ENCODE measurements around the gene KCNMA1.
"Not testable (repeated sequence)": the region's sequence is repeated elsewhere in the genome, so short reads cannot be mapped to it uniquely, and the experiment has no call there.

The KCNMA1 gene

DNA sequence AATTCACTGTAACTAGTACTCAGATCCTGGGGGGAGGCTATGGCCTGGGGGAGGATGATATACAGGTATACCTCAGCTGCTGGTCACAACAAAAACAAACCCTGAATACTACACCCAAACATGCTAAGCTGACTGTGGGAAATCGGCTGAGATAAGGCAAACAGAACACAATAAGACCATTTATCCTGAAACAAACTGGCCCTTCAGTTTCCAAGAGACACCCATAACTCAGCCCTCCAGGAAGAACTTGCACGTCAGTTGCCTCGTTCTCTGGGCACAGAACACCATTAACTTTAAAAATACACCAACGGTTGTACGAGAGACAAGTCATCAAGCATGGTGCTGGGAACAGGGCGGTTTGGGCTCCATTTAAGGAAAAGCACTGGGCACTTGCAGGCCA lies 24.1 kb upstream of the KCNMA1 start:
- DNase-seq: no peak

DNA sequence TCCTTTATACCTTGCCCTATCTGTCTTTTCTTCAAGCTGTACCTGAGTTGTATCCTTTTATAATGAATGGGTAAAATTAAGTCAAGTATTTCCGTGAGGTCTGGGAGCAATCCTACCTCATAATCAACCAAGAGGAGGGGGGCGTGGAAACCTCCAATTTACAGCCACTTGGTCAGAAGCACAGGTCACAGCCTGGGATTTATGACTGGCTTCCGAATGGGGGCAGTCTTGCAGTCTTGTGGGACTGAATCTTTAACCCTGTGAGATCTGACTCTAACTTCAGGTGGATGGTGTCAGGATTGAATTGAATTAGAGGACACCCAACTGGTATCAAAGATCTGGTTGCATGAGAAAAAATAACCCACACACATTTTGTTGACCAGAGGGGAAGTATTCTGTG lies 23.5 kb upstream of the KCNMA1 start:
- DNase-seq: no peak

DNA sequence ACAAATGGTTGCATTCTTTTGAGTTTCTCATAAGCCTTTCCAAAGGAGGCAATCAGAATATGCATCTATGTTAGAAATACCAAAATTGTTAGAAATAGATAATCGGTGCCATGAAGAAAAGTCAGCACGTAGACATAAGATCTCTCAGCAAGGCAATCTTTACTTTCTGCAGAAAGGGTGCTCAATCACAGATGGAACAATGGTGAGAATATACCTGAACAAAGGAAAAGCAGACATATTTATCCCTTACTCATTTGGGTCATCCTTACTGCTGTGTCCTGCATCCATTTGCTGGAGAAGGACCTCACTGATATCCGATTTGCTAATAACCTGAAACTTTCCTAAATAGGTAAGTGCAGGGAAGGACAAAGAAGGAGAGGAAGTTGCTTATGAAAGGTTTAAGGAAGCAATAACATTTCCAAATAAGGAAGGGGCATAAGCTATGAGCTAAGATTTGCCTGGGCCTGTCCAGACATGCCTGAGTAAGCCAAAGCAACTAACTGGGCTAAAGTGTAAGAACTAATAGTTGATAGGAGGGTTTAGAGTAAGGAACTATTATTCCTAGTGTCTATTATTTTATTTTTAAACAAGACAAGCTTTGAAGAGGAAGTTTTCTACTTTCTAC lies 21.6 kb upstream of the KCNMA1 start:
- not testable (repeated sequence) for DNase-seq

DNA sequence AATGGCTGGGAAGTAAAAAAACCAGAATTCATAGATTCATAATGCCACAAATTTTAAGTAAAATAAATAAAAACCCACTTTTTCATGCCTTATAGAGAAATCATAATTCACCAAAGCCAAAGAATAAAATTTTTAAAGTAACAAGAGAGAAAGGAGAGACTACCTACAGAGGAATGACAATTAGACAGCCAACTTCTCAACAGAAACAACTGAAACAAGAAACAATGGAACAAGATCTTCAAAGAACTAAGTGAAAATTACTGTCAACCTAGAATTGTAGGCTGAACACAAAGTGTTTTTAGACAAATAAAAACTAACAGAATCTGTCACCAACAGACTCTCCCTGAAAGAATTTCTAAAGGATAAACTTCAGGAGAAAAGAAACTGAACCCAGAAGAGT lies 15.6 kb upstream of the KCNMA1 start:
- DNase-seq: no peak

DNA sequence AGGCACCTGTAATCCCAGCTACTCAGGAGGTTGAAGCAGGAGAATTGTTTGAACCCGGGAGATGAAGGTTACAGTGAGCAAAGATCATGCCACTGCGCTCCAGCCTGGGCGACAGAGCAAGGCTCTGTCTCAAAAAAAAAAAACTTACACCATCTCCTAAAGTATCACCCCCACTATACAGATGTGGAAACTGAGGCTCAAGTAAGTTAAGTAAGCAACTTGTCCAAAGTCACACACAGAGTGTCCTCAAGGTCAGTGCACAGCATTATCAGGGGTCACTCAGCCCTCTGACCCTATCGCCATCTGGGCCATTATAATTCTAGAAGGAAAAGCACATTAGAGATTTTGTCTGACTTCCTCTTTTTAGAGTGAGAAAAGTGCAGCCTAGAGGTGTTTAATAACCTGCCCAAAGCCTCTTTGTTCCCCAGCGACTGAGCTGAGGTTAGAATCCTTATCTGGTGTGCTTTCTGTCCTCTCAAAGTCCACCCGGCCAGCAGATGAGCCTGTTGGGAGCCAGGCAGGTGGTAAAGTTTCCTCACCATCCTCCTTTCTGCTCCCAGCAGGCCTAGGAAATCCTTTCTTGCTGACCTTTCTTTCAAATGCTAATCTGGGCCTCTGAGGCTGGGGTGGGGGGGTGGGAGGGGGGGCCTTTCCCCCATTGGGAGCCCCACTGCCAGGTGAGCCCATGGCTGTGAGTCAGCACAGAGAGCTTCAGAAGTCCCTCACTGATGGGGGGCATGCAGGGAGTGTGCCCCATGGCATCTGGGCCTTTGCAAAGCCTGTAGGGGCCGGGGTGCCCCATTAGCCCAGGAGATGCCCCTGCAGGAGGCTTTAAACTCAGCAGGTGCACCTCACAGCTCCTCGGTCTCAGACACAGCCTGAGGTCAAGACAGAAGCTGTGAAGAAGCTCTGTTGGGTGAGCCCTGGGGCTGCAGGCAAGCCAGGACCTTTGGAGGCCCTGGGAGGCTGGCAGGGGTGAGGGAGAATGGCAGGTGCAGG lies 12.0 kb upstream of the KCNMA1 start:
- no peak for DNase-seq

DNA sequence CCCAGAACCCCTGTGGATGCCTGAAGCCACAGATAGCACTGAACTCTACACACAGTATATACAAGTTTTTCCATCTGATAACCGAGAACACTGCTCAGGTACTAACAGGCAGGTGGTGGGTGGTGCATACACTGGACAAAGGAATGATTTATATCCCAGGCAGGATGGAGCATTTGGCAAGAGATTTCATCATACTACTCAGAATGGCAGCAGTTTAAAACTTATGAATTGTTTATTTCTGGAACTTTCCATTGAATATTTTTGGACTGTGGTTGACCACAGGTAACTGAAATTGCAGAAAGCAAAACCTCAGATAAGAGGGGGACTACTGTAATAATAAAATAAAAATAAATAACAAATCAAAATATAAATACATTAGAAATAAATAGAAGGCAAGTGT lies 10.9 kb upstream of the KCNMA1 start:
- no peak for DNase-seq

DNA sequence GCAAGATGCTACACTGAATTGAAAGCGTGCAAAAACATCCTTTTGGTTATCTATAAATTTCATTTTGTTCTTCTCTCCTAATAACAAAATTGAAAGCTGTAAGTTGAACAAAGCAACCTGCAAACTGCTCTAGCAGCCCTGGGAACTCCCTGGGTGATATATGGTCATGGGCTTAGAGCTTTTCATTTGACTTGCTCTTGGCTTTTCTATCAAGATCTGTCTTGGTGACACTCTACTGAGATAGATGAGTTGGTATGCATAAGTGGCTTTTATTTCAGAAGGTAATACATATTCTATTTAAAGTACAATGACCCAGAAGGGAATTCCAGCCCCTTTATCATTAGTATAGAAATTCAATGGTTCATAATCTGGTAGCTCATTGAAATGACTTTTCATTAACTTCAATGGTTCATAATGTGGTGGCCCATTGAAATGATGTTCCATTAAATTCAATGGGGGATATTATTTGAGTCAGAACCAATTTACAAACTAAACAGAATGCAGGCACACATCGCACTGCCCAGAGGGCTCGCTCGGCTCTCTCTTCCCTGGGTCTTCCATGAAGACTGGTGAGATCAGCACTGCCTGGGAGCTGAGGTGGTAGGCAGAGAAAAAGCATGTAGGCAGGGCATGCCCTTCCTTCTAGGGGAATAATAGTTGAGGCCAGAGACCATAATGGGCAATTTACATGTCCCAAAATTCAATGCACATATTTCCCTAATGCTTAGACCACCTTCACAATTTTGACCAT lies 10.1 kb upstream of the KCNMA1 start:
- no peak for DNase-seq

DNA sequence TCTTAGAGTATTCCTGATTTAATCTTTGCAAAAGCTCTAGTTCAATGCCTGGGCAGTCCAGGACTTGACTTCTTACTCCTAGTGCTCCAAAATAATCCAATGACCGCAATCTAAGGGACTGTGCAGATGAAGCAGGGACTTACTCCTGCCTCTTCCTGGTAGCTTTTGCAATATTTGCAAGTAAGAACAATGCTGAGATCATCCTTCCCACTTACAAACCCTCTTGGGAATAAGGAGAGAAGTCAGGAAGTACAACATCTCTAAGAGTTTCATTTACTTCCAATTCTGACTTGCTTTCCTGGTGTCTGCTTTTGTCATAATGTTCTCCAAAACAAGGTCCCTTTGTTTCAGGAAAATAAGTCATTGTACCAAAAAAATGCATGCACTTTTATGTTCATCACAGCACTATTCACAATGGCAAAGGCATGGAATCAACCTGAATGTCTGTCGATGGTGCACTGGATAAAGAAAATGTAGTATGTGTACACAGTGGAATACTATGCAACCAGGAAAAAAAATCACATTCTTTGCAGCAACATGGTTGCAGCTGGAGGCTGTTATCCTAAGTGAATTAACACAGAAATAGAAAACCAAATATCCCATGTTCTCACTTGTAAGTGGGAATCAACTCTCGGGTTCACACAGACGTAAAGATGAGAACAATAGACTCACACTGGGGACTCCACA lies 7.1 kb upstream of the KCNMA1 start:
- no peak for DNase-seq

DNA sequence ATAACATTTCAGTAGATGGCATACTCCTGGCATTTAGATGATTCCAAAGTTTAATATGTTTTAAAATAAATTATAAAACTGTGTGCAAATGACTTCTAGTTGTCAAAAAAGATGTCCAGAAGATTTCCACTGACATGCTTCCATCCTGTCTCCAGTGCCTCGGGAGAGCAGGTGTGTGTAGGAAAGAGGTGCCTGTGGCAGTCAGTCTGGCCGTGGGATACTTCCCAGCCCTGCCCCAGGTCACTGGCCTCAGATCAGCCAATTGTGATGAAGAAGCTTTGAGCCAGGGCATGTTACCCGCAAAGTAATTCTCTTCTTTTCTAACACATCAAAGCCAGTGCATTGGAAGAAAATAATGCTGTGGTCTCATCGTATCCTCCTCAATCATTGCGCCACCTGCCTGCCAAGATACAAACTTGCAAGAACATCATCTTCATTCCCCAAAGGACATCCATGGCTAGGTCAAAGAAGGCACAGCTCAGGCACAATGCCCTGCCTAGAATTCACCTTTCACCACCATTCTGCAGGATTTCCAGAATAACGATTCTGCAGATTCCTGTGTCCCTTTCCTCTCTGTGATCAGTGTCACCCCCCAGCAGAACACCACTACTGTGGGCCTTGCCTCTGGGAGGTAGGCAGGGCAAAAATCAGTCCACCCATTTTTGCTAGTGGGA lies 6.3 kb upstream of the KCNMA1 start:
- DNase-seq: no peak

DNA sequence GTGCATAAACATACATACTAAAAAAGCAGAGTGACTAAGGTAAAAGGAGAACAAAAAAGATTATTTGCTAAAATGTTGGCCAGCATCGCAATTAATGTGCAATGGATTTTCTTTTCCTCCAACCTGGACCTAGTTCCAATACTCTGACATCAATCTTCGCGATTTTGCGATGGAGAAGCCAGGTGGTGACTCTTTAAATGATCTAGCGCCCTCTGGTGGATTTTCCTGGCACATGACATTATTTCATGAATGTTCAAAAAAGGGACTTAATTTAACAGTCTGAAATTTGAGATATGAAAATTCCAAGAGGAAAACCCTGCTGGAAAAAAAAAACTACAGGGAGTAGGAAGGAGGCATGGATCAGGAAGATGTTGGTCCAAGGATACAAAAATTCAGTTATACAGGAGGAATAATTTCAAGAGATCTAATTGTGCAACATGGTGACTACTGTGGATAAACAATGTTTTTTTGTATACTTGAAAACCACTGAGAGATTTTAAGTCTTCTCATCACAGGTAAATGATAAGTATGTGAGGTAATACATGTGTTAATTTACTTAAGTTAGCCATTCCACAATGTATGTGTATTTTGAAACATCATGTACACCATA lies 4.3 kb upstream of the KCNMA1 start:
- peak; percentile 78 for DNase-seq

DNA sequence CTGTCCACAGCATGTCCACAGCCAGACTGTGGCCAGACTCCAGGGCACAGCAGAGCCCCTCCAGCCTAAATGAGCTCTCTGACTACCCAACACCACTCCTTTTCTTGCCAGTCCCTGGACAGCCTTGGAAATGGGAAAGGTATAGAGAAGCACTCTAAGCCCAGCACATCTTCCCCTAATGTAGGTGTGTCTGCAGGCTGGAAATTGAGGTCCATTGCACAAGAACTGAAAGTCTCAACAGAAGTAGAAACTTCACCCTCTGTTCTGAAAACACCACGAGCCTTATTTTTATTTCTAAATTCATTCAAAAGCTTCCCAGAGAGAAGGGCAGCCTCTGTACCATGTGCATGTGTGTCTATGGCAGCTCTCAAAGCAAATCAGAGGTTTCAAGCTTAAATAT lies 3.7 kb upstream of the KCNMA1 start:
- DNase-seq: no peak

DNA sequence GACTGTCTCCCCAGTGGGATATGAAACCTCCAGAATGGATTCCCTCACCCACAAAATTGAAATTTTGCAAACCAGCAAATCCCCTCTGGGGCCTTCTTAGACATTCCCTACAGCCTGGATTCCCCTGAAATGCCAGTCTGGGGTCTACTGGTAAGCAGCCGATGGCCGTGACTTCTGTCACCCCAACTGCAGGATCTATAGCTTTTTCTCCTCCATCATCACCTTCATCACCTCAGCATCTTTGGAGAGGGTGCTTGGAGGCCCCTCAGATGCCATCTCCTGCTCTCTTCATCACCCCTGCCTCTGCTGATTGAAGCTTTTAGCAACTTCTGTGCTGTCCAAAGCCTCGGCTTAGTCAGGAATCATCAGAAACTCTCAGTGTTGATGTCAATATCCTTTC lies 2.6 kb upstream of the KCNMA1 start:
- no peak for DNase-seq

DNA sequence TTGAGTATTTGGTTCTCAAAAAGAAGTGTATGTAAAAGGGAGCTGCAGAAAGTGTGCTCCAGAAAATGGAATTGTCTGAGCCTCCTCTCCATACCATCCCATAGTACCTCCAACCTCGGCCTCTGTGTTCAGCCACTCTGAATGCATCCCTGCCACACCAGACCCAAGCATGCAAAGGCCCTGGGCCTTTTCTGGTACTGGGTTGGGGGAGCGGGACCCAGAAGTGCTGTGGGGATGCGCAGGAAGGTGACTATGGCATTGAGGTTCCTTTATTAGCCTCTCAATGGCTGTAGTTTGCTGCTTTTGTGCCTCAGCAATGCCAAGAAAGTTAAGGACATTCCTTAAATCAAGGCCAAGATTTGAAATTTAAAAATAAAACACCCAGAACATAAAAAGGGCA lies 2.1 kb upstream of the KCNMA1 start:
- no peak for DNase-seq

DNA sequence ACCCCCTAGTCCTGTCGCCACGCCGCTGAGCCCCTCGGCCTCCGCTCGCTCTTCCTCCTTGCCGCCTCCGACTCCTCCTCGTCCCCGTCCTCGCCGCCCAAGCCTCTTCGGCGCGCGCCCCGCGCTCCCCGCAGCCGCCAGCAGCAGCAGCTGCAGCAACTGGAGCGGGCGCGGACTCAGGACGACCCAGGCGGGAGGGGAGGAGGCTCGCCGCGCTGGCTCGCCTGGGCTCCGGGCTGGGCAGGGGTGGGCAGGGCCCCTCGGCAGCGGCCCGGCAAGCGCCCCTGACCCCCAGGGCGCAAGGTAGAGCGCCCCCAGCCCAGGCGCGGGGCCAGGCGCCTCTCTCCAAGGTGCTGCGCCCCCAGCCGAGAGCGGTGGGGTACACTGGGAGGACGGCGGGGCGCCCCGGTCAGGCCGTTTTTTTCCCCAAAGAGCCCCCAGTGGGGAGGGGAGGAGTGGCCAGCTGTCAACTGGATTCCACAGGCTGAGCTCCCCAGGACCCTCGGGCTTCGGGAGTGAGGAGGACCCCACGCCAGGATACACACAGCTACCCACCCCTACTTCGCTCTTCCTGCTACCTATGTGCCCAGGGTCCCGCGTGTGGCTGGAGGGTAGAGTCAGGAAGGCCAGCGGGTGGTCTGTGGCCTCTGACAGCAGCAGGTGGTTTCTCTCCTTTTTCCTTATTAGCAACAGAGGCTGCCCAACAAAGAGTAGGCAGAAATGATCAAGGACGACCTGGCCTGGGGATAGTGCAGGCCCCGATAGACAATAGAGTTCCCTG lies 903 bp upstream of the KCNMA1 start:
- peak; percentile 74 for DNase-seq

DNA sequence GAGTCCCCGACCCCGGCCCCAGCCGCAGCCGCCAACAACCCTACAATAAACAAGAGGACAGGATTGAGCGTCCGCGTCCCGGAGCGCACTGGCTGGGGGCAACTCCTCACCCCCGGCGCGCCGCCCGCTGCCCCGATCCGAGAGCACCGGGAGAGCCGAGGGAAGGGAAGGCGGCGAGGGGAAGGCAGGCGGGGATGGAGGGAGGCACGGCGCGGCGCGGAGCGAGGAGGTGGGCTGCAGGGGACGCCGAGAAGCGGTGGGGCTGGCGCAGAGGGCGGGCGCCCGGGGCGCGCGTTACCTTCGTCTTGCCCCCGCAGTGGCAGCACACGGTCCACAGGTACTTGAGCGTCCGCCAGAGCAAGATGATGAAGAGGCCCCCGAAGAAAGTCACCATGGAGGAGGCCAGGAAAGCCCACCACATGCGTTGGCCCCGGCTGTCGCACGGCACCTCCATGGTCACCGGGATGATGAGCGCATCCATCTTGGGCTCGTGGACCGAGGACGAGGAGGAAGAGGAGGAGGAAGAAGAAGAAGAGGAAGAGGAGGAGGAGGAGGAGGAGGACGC lies 559 bp downstream of the KCNMA1 start:
- no peak for DNase-seq

DNA sequence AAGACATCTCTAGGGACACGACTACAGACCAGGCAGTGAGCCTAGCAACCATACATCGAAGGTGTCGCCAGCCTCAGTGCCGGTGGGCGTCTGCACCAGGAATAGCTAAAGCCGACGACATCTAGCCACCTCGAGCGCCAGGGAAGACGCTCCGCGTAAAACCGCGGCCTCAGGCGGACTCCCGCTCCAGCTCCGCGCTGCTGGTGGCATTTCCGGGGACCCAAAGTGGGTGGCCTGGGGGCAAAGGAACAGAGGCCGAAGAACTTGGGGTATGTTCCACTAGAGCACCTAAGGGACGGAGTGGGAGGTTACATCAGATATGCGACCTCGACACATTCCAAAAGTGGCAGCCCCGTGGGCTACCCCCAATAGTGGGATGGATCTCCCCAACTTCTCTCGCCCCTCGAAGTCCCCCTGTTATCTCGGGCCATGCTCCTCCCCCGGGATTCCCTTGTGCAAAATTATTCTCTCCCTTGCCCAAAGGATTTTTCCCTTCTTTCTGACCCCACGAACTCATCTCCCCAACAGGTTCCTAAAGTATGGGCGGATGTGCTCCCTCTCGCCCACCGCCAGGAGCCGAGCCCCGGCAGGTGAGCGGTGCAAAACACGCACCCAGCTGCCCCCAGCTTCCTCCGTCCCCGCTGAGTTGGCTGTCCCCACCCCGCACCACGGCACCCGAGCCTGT lies 1.2 kb downstream of the KCNMA1 start:
- DNase-seq: no peak

DNA sequence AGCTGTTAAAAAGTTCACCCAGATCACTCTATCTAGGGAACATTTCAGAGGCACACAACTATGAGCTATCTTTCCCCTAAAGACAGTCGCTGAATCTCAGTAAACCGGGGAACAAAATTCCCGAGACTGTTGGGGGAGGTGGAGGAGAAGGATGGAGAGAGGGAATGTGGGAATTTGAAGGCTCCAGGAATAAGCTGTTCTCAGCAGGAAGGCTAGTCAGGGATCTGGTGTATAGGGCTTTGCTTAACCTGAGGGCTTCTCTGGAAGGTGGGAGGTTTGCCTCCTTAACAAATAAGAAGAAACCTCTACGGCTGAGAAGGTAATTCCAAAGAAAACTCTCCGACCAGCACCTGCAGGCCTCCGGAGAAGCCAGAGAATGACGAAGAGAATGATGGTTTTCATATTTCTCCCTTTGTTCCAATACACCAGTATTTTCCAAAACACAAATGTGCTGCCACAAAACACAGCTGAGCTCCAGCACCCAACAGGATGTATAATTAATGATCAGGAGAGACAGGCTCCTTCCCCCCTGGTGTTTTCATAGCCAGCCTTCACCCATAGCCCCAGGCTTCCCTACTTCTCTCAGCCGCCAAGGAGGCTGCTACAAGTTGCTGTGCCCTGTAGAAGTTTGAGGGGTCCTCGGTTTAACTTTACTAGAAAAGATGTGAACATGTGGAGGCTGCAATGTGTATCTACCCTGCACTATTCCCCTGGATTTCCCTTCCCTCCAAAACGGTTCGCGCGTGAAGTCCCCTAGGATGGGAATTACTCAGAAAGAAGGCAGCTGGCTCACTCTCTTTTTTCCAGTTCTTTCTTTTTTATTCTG lies 2.0 kb downstream of the KCNMA1 start:
- DNase-seq: no peak

DNA sequence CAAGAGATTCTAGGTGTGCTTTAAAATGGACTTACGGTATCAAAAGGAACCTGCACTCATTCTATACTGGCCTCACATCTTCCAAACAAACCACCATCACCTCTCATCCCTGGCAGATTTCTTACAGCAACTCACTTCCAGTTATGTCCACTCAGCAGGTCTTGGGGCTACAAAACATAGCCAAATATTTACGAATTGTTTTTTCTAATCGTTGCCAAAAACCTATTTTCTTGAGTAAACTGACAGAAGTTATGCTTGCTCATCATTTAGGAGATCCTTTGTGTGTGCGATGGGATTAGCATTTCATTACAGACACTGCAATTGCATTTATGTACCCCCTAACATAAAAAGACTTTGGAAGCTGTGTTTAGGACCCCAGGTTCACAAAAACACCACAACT lies 2.7 kb downstream of the KCNMA1 start:
- no peak for DNase-seq

DNA sequence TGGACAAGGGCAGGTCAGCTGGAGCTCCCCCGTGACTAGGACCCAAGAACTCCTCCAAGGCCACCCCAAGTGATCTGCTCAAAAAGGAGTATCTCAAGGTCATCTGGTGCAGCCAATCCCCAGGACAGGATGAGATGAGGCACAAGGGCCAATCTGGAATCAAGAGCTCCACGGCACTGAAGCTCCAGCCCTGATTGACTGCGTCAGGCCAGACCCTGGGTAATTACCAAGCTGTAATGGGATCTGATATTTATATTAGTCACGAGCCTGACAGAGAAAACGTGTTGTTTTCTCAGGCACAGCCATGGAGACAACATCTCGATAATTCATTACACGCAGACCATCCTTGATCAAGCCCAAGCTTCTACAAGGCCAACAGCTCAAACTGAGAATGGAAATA lies 4.2 kb downstream of the KCNMA1 start:
- DNase-seq: no peak
